ENCODE results near the gene ARHGAP15. TPM values are rescaled to one million over a fixed set of nuclear protein-coding genes. Genes with fewer than 3 reads are reported as not detected.

The ARHGAP15 gene
- total and polyA plus RNA-seq, 2 experiments from 2014 or later = 0.26 TPM; not detected in 1

GRCh38 chr2:143125717-143126116 is 3.5 kb upstream of the ARHGAP15 start:
- Mint-ChIP-seq H3K9me3 (no peaks in the 10 kb centered on the region), H3K27ac (no peak overlapping the region), H3K4me1 (peaks cover 4% of the 10 kb centered on the region; the same call in 2 of the 3 replicates), H3K27me3 (ENCODE audit: insufficient read depth, low read depth, poor library complexity) (no peaks in the 10 kb centered on the region), H3K36me3 (ENCODE audit: low read depth) (no peaks in the 10 kb centered on the region), H3K4me3 (no peak overlapping the region)
- ATAC-seq (no peak), DNase-seq (ENCODE audit: low spot score) (no peak)
- H3K36me3 ChIP-seq (ENCODE audit: insufficient read depth) = no peaks in the 10 kb centered on the region
- H2AFZ ChIP-seq = no peak overlapping the region
- H4K20me1 ChIP-seq (replicated peaks; ENCODE audit: insufficient read depth) = no peaks in the 10 kb centered on the region
- no peak overlapping the region for H3K4me3 ChIP-seq
- no peaks in the 10 kb centered on the region for H3K9me2 ChIP-seq (ENCODE audit: insufficient read depth)
- no peak overlapping the region for H3K27ac ChIP-seq (ENCODE audit: low read depth)
- no peaks in the 10 kb centered on the region for H3K4me1 ChIP-seq (ENCODE audit: insufficient read depth)
- TF ChIP-seq ZNF331 (CRISPR knock-in tag; IDR thresholded peaks at IDR 0.05; ENCODE audit: low read depth) (no peak), STAT1 (IDR thresholded peaks at IDR 0.05; ENCODE audit: unreplicated experiment) (no peak)
- H3K79me2 ChIP-seq (replicated peaks; ENCODE audit: insufficient read depth) = no peaks in the 10 kb centered on the region
- no peaks in the 10 kb centered on the region for H3F3A ChIP-seq (replicated peaks; ENCODE audit: low read depth)
- H3K4me2 ChIP-seq = no peak overlapping the region
- H3K27me3 ChIP-seq (ENCODE audit: insufficient read depth) = no peaks in the 10 kb centered on the region

GRCh38 chr2:143132355-143132754 is 3.1 kb downstream of the ARHGAP15 start:
- Mint-ChIP-seq H3K36me3 (ENCODE audit: low read depth) (no peaks in the 10 kb centered on the region), H3K9me3 (no peaks in the 10 kb centered on the region), H3K4me1 (peaks cover 4% of the 10 kb centered on the region; the same call in 2 of the 3 replicates), H3K27ac (no peak overlapping the region), H3K4me3 (no peak overlapping the region), H3K27me3 (ENCODE audit: insufficient read depth, low read depth, poor library complexity) (no peaks in the 10 kb centered on the region)
- Histone ChIP-seq H3K4me1 (ENCODE audit: insufficient read depth) (no peaks in the 10 kb centered on the region), H3K36me3 (ENCODE audit: insufficient read depth) (no peaks in the 10 kb centered on the region), H3K4me2 (no peak overlapping the region), H3F3A (replicated peaks; ENCODE audit: low read depth) (no peaks in the 10 kb centered on the region), H4K20me1 (replicated peaks; ENCODE audit: insufficient read depth) (no peaks in the 10 kb centered on the region), H3K79me2 (replicated peaks; ENCODE audit: insufficient read depth) (no peaks in the 10 kb centered on the region), H2AFZ (no peak overlapping the region; the same call in 1 of the 2 replicates), H3K9me2 (ENCODE audit: insufficient read depth) (no peaks in the 10 kb centered on the region), H3K27me3 (ENCODE audit: insufficient read depth) (no peaks in the 10 kb centered on the region), H3K27ac (ENCODE audit: low read depth) (no peak overlapping the region), H3K4me3 (no peak overlapping the region)
- ATAC-seq (no peak), DNase-seq (ENCODE audit: low spot score) (no peak)
- no peak for TF ChIP-seq ZNF114 (CRISPR knock-in tag; IDR thresholded peaks at IDR 0.05)
- TF ChIP-seq JUNB (IDR thresholded peaks at IDR 0.05; ENCODE audit: unreplicated experiment) = no peak
- no peak for TF ChIP-seq NANOG (IDR thresholded peaks at IDR 0.05; ENCODE audit: borderline replicate concordance)
- TF ChIP-seq CREB1 (CRISPR knock-in tag; IDR thresholded peaks at IDR 0.05; ENCODE audit: low read depth) = no peak
- TF ChIP-seq POLR2AphosphoS5 (IDR thresholded peaks at IDR 0.05; ENCODE audit: low read depth) = no peak
- no peak for TF ChIP-seq EZH2phosphoT487 (IDR thresholded peaks at IDR 0.05; ENCODE audit: unreplicated experiment)
- no peak for TF ChIP-seq REST (IDR thresholded peaks at IDR 0.05; ENCODE audit: unreplicated experiment)
- TF ChIP-seq STAT1 (IDR thresholded peaks at IDR 0.05; ENCODE audit: unreplicated experiment) = no peak
- TF ChIP-seq ZNF331 (CRISPR knock-in tag; IDR thresholded peaks at IDR 0.05; ENCODE audit: low read depth) = no peak
- TF ChIP-seq ZNF462 (CRISPR knock-in tag; IDR thresholded peaks at IDR 0.05) = no peak
- no peak for TF ChIP-seq ETS1 (IDR thresholded peaks at IDR 0.05)
- no peak for TF ChIP-seq EZH2 (IDR thresholded peaks at IDR 0.05; ENCODE audit: low read depth, unreplicated experiment)

Measured in GM23338 (cell line).